ENCODE data around the gene PARN. TPM values are rescaled to one million over a fixed set of nuclear protein-coding genes. Genes with fewer than 3 reads are reported as not detected.

Gene PARN
- total RNA-seq, 1 experiment from 2014 or later = 42.5 TPM

DNA sequence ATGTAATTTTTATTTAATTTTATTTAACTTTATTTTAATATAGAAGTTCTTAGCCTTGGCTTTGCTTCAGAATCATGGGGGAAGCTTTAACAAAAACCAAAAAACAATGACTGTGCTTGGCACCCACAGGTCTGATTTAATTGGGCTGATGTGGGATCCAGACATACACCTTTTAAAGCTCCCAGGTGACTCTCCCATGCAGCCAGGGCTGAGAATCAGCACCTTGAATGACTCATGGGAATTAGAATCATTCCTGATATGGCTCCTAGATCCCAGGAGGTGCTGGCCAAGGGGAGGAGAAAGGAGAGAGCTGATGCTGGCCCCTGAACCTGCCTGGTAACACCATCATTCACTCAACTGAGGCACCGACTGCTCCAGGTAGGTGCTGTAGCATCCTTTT is 240.7 kb downstream of the PARN start:
- H4K20me1 ChIP-seq (ENCODE audit: insufficient read depth) = no peaks in the 10 kb centered on the region
- H3K9ac ChIP-seq (ENCODE audit: low read length) = no peak overlapping the region
- H3K27me3 ChIP-seq (ENCODE audit: insufficient read depth, low read length) = no peaks in the 10 kb centered on the region
- ChIA-PET RAD21 (ENCODE audit: low non-redundant PET in 1 of 2, low total read pairs in 2 of 2, uncharacterized antibody in 2 of 2, unreplicated experiment in 2 of 2) (interaction anchor here in 1 of 2 experiments (0.7 kb wide), 1 partner anchor 11 kb away, joined by 3 read pairs; no protein-coding TSS in a partner anchor), CTCF (interaction anchor here (1.5 kb wide), 1 partner anchor 11 kb away, joined by 4 read pairs; no protein-coding TSS in a partner anchor), POLR2A (interaction anchor here (1.4 kb wide), 1 partner anchor 11 kb away, joined by 3 read pairs; no protein-coding TSS in a partner anchor)
- intact Hi-C loops (cut with micrococcal nuclease) = no loop called here
- no peaks in the 10 kb centered on the region for H3K36me3 ChIP-seq (ENCODE audit: control insufficient read depth in 1 of 2, insufficient read depth in 2 of 2, low read length in 2 of 2)
- H3K9me3 ChIP-seq (ENCODE audit: control insufficient read depth in 1 of 2, insufficient read depth in 1 of 2, low read depth in 1 of 2, low read length in 2 of 2) = no peaks in the 10 kb centered on the region
- no peak overlapping the region for H3K27ac ChIP-seq (ENCODE audit: low read depth, low read length)
- peaks cover 3 to 13% of the 10 kb centered on the region in 2 experiments; a peak in 2 of 4 replicates for H3K4me1 ChIP-seq (ENCODE audit: control insufficient read depth in 1 of 2, insufficient read depth in 2 of 2, low read length in 2 of 2)
- no peak overlapping the region for H3K4me3 ChIP-seq (replicated peaks in 1 of 2; ENCODE audit: low read depth in 1 of 2, low read length in 2 of 2)
- H2AFZ ChIP-seq (ENCODE audit: low read depth, low read length, poor library complexity, severe bottlenecking) = no peak overlapping the region
- no peak for TF ChIP-seq ZNF274 (IDR thresholded peaks at IDR 0.05; ENCODE audit: low read depth, low read length)
- TF ChIP-seq SRF (IDR thresholded peaks at IDR 0.05; ENCODE audit: low read depth) = no peak
- no peak for TF ChIP-seq CBX3 (IDR thresholded peaks at IDR 0.05; ENCODE audit: low read depth)
- TF ChIP-seq RAD21 (IDR thresholded peaks at IDR 0.05; ENCODE audit: low read depth) = no peak
- TF ChIP-seq SIN3A (IDR thresholded peaks at IDR 0.05; ENCODE audit: low read depth) = no peak
- no peak for TF ChIP-seq EZH2phosphoT487 (IDR thresholded peaks at IDR 0.05; ENCODE audit: borderline replicate concordance)
- no peak for TF ChIP-seq TCF7L2 (IDR thresholded peaks at IDR 0.05; ENCODE audit: borderline replicate concordance, extremely low read depth, insufficient read depth, insufficient read length)
- TF ChIP-seq, protein P1, sequence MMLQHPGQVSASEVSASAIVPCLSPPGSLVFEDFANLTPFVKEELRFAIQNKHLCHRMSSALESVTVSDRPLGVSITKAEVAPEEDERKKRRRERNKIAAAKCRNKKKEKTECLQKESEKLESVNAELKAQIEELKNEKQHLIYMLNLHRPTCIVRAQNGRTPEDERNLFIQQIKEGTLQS (IDR thresholded peaks at IDR 0.05) = no peak
- no peak for TF ChIP-seq EGR1 (IDR thresholded peaks at IDR 0.05; ENCODE audit: low read depth)
- H3K4me2 ChIP-seq (ENCODE audit: low read length) = 0 out of 2 replicates have a peak overlapping the region, but pooled peaks have one; percentile 30
- no peaks in the 10 kb centered on the region for H3K79me2 ChIP-seq (ENCODE audit: insufficient read depth, low read length)
- DNase-seq (ENCODE audit: low read depth, low spot score) (no peak), ATAC-seq (no peak)
- no peaks in the 10 kb centered on the region for H3K9me2 ChIP-seq (ENCODE audit: insufficient read depth)
- no TSS peak for BruUV-seq (replicated peaks)

DNA sequence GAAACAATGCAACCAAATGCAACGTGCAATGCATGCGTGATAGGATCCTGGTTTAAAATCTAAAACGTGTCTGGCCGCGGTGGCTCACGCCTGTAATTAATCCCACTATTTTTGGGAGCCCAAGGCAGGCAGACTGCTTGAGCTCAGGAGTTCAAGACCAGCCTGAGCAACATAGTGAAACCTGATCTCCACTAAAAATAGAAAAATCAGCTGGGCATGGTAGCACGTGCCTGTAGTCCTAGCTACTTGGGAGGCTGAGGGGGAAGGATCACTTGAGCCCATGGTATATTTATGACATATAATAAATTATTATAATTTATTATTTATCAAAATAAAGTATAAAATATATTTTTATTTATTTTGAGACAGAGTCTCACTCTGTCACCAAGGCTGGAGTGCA is 241.8 kb downstream of the PARN start:
- POLR2A ChIA-PET = interaction anchor here (0.9 to 1.4 kb wide), 2 partner anchors 10 to 11 kb away, joined by 3 read pairs; no protein-coding TSS in a partner anchor
- BruUV-seq (replicated peaks) = no TSS peak
- Histone ChIP-seq H3K9ac (ENCODE audit: low read length) (no peak overlapping the region), H3K9me3 (ENCODE audit: control insufficient read depth in 1 of 2, insufficient read depth in 1 of 2, low read depth in 1 of 2, low read length in 2 of 2) (no peaks in the 10 kb centered on the region), H3K9me2 (ENCODE audit: insufficient read depth) (no peaks in the 10 kb centered on the region), H3K27me3 (ENCODE audit: insufficient read depth, low read length) (no peaks in the 10 kb centered on the region), H3K36me3 (ENCODE audit: control insufficient read depth in 1 of 2, insufficient read depth in 2 of 2, low read length in 2 of 2) (no peaks in the 10 kb centered on the region), H2AFZ (ENCODE audit: low read depth, low read length, poor library complexity, severe bottlenecking) (no peak overlapping the region), H3K4me3 (replicated peaks in 1 of 2; ENCODE audit: low read depth in 1 of 2, low read length in 2 of 2) (no peak overlapping the region), H3K27ac (ENCODE audit: low read depth, low read length) (no peak overlapping the region), H4K20me1 (ENCODE audit: insufficient read depth) (no peaks in the 10 kb centered on the region), H3K4me2 (ENCODE audit: low read length) (no peak overlapping the region), H3K79me2 (ENCODE audit: insufficient read depth, low read length) (no peaks in the 10 kb centered on the region), H3K4me1 (ENCODE audit: control insufficient read depth in 1 of 2, insufficient read depth in 2 of 2, low read length in 2 of 2) (peaks cover 3 to 13% of the 10 kb centered on the region in 2 experiments; a peak in 2 of 4 replicates)
- no peak for DNase-seq (ENCODE audit: low read depth, low spot score)
- TF ChIP-seq, protein P2, sequence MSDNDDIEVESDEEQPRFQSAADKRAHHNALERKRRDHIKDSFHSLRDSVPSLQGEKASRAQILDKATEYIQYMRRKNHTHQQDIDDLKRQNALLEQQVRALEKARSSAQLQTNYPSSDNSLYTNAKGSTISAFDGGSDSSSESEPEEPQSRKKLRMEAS (IDR thresholded peaks at IDR 0.05) = no peak
- TF ChIP-seq CBX3 (IDR thresholded peaks at IDR 0.05; ENCODE audit: low read depth) = no peak
- no peak for TF ChIP-seq EZH2 (IDR thresholded peaks at IDR 0.05)
- no peak for TF ChIP-seq FOSL1 (IDR thresholded peaks at IDR 0.05; ENCODE audit: low read depth)
- no peak for TF ChIP-seq RAD21 (IDR thresholded peaks at IDR 0.05; ENCODE audit: low read depth)
- TF ChIP-seq CEBPB (IDR thresholded peaks at IDR 0.05; ENCODE audit: low read depth) = no peak
- TF ChIP-seq ZNF274 (IDR thresholded peaks at IDR 0.05; ENCODE audit: low read depth, low read length) = no peak
- TF ChIP-seq SP1 (IDR thresholded peaks at IDR 0.05; ENCODE audit: low read depth) = no peak
- CTCF ChIA-PET = no interaction called here
- RAD21 ChIA-PET (ENCODE audit: low non-redundant PET in 1 of 2, low total read pairs in 2 of 2, uncharacterized antibody in 2 of 2, unreplicated experiment in 2 of 2) = no interaction called here
- ATAC-seq = no peak
- intact Hi-C loops (cut with micrococcal nuclease) = no loop called here
